HUES64 (cell line): ENCODE data around the gene TRAPPC8.
"Not testable (repeated sequence)": the region's sequence is repeated elsewhere in the genome, so short reads cannot be mapped to it uniquely, and the experiment has no call there.

ENCODE experiments used
- H3K27ac ChIP-seq: 2 replicates; pipeline ENCODE4 v1.7.0; 2013; ENCODE audit warnings: low read depth, low read length, inconsistent platforms
- H3K27me3 ChIP-seq: 2 replicates; pipeline ENCODE4 v1.6.1; 2013; ENCODE audit warnings: mild to moderate bottlenecking, low read length; ENCODE audit not compliant: insufficient read depth
- H3K36me3 ChIP-seq: 2 replicates; pipeline ENCODE4 v1.6.1; 2013; ENCODE audit warnings: mild to moderate bottlenecking, low read length; ENCODE audit not compliant: insufficient read depth
- H3K4me1 ChIP-seq: 2 replicates; pipeline ENCODE4 v1.6.1; 2013; ENCODE audit warnings: mild to moderate bottlenecking, low read length, moderate library complexity; ENCODE audit not compliant: insufficient read depth
- H3K4me3 ChIP-seq: 2 replicates; pipeline ENCODE4 v1.5.1; 2013; ENCODE audit warnings: mild to moderate bottlenecking, low read length, moderate library complexity
- H3K9ac ChIP-seq: 2 replicates; pipeline ENCODE4 v1.6.1; 2013; ENCODE audit warnings: mild to moderate bottlenecking, low read depth, low read length
- H3K9me3 ChIP-seq: 2 replicates; pipeline ENCODE4 v1.6.1; 2013; ENCODE audit warnings: low read depth, low read length; ENCODE audit not compliant: insufficient read depth
- WGBS: fragments of 150-250, 120-280 bp; methylation state at CpG from one replicate; pipeline ENCODE4 v1.1.7; 2013; ENCODE audit warnings: missing lambda C conversion rate; 5-methylcytosine and 5-hydroxymethylcytosine counted together

Gene TRAPPC8

DNA sequence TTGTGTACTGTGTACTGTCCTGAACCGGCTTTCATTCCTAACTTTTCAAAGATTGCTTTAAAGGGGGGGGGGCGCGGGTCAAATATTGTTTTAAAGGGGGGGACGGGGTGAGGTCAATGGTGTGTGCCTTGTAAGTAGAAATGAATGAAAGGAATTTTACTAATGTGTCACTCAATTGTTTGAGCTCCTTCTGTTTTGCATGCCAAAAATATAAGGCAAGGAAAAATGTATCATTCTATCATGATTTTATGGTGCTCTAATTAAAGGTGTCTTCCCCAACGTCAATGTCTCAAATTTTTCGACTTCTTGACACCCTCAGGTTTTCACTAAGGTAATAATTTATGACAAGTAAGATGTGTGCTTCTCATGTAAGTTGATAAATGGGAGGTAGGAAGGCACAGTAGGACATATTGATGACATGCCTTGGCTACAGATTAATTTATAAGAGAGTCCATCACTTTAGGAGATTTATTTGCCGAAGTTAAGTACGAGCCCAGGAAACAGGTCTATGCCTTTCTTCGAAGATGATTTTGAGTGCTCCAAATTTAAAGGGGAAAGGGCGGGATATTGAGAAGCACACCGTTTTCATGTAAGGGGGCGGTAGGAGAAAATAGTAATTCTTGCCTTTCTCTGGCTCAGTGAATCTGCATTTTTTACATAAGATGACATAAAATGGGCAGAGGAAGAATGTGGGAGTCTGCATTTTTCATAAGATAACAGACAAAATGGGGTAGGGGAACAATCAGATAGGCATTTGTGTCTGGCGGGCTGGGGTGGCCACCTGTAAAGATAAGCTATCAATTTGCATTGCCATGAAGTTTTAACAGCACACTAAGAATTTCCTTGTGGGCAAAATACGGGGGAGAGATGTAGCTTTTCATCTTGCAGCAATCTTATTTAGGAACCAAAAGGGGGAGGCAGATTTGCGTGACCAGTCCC, 1.2 kb upstream of the TRAPPC8 start:
- Histone ChIP-seq H3K9ac (peak overlapping the region; percentile 73), H3K27ac (peak overlapping the region; percentile 89; the same call in 1 of the 2 replicates), H3K4me3 (peak overlapping the region; percentile 73), H3K9me3 (no peaks in the 10 kb centered on the region; the same call in 1 of the 2 replicates), H3K4me1 (peaks cover 15% of the 10 kb centered on the region), H3K27me3 (no peaks in the 10 kb centered on the region), H3K36me3 (no peaks in the 10 kb centered on the region)
- WGBS = 9% methylated on average over 13 of the region's 15 CpGs

DNA sequence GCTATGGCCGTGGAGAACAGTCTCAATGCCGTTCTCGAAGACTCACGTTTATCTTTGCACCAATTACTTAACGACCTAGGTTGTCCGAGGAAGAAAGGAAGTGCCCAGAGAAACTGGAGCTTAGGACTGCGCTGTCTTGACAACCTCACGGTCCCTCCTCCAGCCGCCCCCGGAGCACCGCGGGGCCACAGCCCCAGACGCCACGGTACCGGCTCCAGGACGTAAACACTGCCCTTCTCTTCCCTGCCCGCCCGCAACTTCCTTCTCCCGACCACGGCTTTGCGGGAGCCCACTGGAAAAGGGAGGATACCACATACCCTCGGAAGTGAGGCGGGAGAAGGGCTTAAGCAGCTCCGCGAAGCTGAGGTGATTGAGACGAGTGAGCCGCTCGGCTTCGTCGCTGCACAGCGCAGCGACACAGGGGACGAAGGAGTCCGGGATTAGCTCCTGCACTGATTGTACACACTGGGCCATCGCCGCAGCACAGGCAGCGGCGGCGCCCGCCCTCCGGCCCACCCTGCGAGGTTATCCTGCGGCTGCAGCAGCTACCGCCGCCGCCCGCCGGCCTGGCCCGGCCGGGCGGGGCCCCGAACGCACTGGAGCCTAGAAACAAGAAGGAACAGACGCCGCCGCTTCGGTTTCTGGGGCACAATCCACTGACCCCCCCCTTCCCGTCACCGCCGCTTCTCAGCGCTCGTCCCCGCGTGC, 483 bp downstream of the TRAPPC8 start:
- H3K4me1 ChIP-seq = peaks cover 15% of the 10 kb centered on the region
- H3K27ac ChIP-seq = peak overlapping the region; percentile 96
- H3K9me3 ChIP-seq = no peaks in the 10 kb centered on the region; the same call in 1 of the 2 replicates
- H3K27me3 ChIP-seq = no peaks in the 10 kb centered on the region
- H3K4me3 ChIP-seq = peak overlapping the region; percentile 100
- under 1% methylated on average over 64 of the region's 64 CpGs for WGBS
- H3K36me3 ChIP-seq = 0 out of 2 replicates have a peak, but pooled peaks cover 2% of the 10 kb centered on the region
- H3K9ac ChIP-seq = peak overlapping the region; percentile 96

DNA sequence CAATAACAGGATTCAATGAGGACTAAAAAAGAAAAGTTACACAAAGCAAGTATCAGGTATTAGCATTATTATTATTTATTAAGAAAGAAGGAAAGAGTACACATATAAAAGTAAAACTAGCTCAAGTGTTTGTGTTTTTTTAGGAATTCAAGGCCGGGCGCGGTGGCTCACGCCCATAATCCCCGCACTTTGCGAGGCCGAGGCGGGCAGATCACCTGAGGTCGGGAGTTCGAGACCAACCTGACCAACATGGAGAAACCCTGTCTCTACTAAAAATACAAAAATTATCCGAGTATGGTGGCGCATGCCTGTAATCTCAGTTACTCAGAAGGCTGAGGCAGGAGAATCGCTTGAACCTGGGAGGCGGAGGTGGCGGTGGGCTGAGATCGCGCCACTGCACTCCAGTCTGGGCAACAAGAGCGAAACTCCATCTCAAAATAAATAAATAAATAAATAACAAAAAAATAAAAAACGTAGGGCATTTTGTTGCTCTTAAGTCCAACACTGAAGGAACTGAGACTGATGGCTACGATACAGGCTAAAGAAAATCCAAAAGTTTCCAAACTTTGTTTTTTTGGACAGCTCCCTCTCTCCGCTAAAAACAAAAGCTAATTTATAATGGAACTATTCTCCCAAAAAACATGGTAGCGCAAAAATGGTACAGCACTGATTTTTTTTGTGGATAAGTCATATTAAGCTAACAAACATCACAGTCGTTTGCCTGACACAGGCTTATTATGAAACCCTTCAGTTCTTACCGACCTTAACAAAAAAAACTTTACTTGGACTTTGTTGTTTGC, 1.7 kb downstream of the TRAPPC8 start:
- Histone ChIP-seq H3K27me3 (no peaks in the 10 kb centered on the region), H3K9ac (no peak overlapping the region), H3K4me3 (peak overlapping the region; percentile 100), H3K27ac (no peak overlapping the region), H3K4me1 (peaks cover 14% of the 10 kb centered on the region), H3K9me3 (no peaks in the 10 kb centered on the region), H3K36me3 (peaks cover 5% of the 10 kb centered on the region; the same call in 1 of the 2 replicates)
- 89% methylated on average over 23 of the region's 24 CpGs for WGBS

DNA sequence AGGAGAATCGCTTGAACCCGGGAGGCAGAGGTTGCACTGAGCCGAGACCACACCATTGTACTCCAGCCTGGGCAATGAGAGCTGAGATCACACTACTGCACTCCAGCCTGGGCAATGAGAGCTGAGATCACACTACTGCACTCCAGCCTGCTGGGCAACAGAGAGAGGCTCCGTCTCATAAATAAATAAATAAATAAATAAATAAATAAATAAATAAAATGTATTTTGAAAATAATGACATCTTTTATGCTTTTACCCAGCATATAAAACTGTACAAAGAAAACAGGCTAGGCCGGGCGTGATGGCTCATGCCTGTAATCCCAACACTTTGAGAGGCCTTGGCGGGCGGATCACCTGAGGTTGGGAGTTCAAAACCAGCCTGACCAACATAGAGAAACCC, 8.2 kb downstream of the TRAPPC8 start:
- 95% methylated on average over 7 of the region's 8 CpGs for WGBS
- peaks cover 34% of the 10 kb centered on the region for H3K36me3 ChIP-seq

DNA sequence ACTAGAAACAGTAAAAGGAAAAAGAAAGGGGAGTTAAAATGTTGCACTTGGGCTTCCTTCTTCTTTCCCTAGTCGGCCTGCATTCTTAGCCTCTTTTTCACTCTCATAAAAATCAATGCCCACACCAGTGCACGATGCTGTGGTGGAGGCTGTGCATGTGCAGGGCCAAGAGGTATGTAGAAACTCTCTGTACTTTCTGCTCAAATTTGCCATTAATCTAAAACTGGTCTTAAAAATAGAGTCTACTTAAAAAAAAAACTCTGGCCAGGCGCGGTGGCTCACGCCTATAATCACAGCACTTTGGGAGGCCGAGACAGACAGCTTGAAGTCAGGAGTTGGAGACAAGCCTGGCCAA, 11.1 kb downstream of the TRAPPC8 start:
- peaks cover 56% of the 10 kb centered on the region for H3K36me3 ChIP-seq
- H3K9me3 ChIP-seq = no peaks in the 10 kb centered on the region
- no peak overlapping the region for H3K4me3 ChIP-seq
- H3K9ac ChIP-seq = no peak overlapping the region
- H3K27me3 ChIP-seq = no peaks in the 10 kb centered on the region
- no peaks in the 10 kb centered on the region for H3K4me1 ChIP-seq
- 97% methylated on average over 5 of the region's 6 CpGs for WGBS
- no peak overlapping the region for H3K27ac ChIP-seq

More for the DNA sequence above, 8.2 kb downstream of the TRAPPC8 start:
- not testable (repeated sequence) for H3K4me3 ChIP-seq, H3K27me3 ChIP-seq, H3K27ac ChIP-seq, H3K9ac ChIP-seq, H3K4me1 ChIP-seq, H3K9me3 ChIP-seq

DNA sequence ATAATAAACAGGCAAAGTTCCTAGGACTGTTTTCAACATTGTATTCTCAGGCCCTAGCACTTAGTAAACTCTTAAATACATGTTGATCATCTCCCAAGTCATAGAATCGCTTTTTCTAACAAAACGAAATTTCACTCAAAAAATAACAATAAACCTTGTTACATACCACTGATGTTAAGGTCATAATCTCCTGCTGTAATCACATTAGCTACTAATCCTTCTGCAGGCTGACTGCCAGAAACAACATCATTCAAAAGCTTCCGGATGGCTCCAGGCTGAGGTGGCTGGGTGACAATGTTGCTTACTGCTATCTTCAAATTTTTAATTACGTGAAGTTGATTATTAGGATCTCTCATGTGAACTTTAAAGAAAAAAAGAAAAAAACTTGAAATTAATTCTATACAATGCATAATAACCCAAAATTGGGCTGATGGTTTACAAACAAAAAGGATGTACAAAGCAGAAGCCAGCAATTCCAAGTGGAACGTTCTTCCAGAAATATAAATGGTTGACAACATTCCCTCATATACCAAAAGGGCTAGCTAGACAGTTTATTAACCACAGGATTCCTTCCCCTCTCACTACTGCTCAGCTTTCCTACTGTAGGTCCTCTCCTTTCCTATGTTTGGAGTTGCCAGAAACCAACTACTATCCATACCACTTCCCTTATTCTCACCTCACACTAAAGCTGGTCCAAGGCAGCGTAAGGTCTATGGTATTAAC, 11.6 kb downstream of the TRAPPC8 start:
- Histone ChIP-seq H3K9me3 (no peaks in the 10 kb centered on the region), H3K4me3 (no peak overlapping the region), H3K9ac (no peak overlapping the region), H3K4me1 (no peaks in the 10 kb centered on the region), H3K27me3 (no peaks in the 10 kb centered on the region), H3K27ac (no peak overlapping the region), H3K36me3 (peaks cover 60% of the 10 kb centered on the region)
- WGBS = 95% methylated on average over 5 of the region's 6 CpGs

DNA sequence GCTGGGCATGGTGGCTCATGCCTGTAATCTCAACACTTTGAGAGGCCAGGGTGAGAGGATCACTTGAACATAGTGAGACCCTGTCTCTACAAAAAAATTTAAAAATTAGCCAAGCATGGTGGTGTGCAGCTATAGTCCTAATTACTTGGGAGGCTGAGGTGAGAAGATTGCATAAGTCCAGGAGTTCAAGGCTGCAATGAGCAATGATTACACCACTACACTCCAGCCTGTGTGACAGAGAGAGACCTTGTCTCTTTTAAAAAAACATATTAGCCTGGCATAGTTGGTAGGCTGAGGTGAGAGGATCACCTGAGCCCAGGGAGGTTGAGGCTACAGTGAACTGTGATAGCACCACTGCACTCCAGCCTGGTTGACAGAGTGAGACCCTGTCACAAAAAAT, 13.7 kb downstream of the TRAPPC8 start:
- Histone ChIP-seq H3K36me3 (peaks cover 66% of the 10 kb centered on the region), H3K27me3 (no peaks in the 10 kb centered on the region)

DNA sequence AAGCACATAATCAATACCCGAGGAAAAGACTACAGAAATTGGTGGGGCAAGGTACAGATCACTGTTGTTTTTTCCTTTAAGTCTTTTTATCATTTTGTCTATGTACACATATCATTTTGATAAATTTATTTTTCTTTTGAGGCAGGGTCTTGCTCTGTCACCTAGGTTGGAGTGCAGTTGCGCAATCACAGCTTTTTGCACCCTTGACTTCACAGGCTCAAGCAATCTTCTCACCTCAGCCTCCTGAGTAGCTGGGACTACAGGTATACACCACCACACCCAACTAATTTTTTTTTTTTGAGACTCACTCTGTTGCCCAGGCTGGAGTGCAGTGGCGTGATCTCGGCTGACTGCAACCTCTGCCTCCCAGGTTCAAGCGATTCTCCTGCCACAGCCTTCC, 15.9 kb downstream of the TRAPPC8 start:
- WGBS = 99% methylated on average over 5 of the region's 5 CpGs
- not testable (repeated sequence) for H3K27me3 ChIP-seq, H3K27ac ChIP-seq, H3K4me3 ChIP-seq, H3K9ac ChIP-seq, H3K9me3 ChIP-seq, H3K4me1 ChIP-seq
- H3K36me3 ChIP-seq = peaks cover 79% of the 10 kb centered on the region

More for the DNA sequence above, 13.7 kb downstream of the TRAPPC8 start:
- Histone ChIP-seq H3K4me1 (no peaks in the 10 kb centered on the region), H3K9ac (no peak overlapping the region), H3K9me3 (no peaks in the 10 kb centered on the region), H3K27ac (no peak overlapping the region), H3K4me3 (no peak overlapping the region)

DNA sequence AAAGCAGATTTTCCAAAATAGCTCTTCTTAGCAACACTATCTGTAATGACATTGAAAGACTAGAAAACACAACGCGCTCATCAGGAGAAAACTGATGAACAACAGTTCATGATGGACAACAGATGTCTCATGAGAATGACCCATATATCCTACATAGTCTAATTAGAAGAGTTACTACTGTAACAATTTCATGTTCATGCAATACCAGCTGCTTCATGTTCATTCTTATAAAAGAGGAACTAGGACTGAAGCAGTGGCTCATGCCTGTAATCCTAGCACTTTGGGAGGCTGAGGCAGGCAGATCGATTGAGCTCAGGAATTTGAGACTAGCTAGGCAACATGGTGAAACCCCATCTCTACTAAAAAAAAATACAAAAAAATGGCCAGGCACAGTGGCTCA, 22.7 kb downstream of the TRAPPC8 start:
- Histone ChIP-seq H3K4me3 (no peak overlapping the region), H3K4me1 (no peaks in the 10 kb centered on the region), H3K27ac (no peak overlapping the region), H3K9ac (no peak overlapping the region), H3K9me3 (no peaks in the 10 kb centered on the region), H3K36me3 (peaks cover 65% of the 10 kb centered on the region), H3K27me3 (no peaks in the 10 kb centered on the region)
- WGBS = 95% methylated on average over 3 of the region's 3 CpGs

DNA sequence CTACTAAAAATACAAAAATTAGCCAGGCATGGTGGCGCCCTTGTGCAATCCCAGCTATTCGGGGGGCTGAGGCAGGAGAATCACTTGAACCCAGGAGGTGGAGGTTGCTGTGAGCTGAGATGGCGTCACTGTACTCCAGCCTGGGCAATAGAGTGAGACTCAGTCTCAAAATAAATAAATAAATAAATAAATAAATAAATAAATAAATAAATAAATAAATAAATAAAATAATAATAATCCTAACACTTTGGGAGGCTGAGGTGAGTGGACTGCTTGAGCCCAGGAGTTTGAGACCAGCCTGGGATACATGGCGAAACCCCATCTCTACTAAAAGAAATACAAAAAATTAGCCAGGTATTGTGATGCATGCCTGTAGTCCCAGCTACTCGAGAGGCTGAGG, 23.6 kb downstream of the TRAPPC8 start:
- H3K4me1 ChIP-seq, H3K9ac ChIP-seq, H3K27ac ChIP-seq, H3K9me3 ChIP-seq, H3K27me3 ChIP-seq, H3K4me3 ChIP-seq: not testable (repeated sequence)
- H3K36me3 ChIP-seq = peaks cover 68% of the 10 kb centered on the region
- WGBS = over 99% methylated on average over 5 of the region's 5 CpGs
